GM12872 (cell line): Measurements from ENCODE around the gene OSMR.

Experiments used
- CTCF ChIP-seq: IDR thresholded peaks from 3 replicates; pipeline ENCODE4 v1.5.1; 2011; ENCODE audit warnings: low read depth, mild to moderate bottlenecking, low read length, moderate library complexity; ENCODE audit not compliant: insufficient read depth

Gene OSMR

GRCh38 chr5:38821679-38822078 lies 24.1 kb upstream of the OSMR start:
- TF ChIP-seq CTCF = no peak

- no peak for TF ChIP-seq CTCF
Observed at GRCh38 chr5:38823503-38823902, 22.3 kb upstream of the OSMR start.

DNA sequence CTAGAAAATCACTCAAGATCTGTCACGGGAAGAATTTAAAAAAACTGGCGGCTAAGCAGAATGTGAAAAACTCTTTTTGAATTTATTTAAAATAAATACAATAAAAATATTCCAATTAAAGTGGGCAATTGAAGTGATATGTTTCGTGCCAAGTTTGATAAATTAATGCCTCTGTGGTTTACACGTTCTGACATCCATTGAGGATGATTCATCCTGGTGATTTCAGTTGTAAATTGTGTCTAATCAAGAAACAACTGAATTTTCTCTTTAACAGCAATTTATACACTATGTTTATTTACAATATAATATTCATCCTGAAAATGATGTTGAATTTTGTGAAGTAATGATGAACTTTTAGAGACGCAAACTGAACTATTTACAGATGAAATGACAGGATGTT lies 21.0 kb upstream of the OSMR start:
- no peak for TF ChIP-seq CTCF

DNA sequence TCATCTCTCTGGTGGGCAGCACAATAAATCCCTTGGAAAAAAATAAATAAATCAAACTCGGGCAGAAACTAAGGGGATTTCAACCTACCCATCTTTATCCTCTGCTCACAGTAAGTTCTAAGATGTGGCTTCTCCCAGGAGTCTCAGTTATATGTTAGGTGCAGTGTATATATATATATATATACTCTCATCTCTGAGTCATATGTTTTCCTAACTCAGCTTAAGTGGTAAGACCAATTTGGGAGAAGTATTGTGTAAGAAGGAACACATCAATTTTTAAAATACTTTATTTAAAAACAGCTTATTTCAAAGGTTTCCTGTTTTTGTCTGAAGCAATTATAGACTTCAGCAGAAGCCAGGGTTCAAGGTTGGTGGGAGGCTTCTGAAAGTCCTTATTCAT lies 20.3 kb upstream of the OSMR start:
- TF ChIP-seq CTCF = no peak

DNA sequence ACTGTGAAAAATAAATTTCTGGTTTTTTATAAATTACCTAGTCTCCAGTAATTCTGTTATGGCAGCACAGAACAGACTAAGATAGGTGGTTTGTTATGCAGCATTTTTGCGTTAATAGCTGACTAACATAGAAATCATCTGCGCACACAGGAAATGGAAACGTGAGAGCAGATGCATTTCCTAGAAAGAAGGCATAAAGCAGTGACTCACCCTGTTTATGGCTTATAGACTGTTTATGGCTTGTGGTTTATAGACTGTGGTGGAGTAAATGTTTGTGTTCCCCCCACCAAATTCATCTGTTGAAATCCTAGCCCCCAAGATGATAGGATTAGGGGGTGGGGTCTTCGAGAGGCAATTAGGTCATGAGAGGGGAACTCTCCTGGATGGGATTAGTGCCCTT lies 18.3 kb upstream of the OSMR start:
- no peak for TF ChIP-seq CTCF

DNA sequence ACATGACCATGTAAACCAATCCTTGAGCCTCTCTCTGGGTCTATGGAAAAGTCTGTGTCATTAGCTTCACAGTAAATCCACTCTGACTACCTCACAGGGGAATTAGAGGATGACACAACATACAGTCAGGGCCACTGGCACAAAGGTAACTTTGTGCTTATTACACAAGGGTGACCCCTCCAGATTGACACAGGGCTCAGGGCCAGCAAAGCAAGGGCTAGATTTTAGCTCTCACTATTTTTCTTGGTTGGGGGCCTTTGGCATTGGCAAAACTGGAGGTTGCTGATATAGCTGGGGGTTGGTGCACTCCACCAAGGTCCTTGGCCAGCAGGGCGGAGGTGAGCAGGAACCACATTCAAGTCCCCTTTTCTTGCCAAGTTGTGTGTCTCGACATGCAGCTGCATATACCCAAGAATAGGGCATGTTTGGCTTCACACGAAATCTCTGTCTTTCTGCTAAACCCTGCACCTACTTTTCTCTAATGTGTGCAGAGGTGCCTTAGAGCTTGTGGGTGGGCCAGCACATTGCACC lies 15.2 kb upstream of the OSMR start:
- TF ChIP-seq CTCF = no peak

GRCh38 chr5:38831117-38831516 lies 14.7 kb upstream of the OSMR start:
- no peak for TF ChIP-seq CTCF

DNA sequence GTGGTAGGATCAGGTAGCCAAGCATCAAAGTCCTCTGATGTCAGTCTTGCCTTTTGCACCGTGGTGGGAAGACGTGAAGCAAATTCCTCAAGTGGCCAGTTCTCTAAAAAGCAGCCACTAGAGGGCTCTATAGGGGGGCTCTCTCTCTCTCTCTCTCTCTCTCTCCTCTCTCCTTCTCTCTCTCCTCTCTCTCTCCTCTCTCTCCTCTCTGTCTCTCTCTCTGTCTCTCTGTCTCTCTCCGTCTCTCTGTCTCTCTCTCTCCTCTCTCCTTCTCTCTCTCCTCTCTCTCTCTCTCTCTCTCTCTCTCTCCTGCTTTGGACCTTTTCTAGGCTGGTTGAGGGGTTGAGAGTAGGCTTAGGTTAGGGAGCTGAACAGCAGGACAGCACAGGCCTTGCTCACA lies 13.9 kb upstream of the OSMR start:
- peak; percentile 79 for TF ChIP-seq CTCF
